Measurements from ENCODE around the gene OOSP2.

DNA sequence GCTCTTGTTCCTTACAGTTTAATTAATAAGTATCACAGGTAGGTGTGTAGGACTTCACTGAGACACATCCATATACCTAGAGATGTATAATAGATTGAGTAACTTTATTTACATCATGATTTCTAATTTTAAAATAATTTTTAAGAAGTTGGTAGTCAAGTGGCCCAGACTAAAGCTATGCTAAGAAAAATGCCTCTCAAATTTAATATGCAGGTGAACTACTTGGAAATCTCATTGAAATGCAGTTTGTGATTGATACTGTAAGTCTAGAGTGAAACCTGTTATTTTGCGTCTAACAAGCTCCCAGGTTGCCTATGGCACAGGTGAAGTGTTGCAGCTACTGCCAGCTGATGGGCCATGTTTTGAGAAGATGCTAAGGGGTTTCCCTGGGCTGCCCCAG, 23.3 kb upstream of the OOSP2 start, which contains the start of gene OOSP4B:
- TF ChIP-seq, protein P1, sequence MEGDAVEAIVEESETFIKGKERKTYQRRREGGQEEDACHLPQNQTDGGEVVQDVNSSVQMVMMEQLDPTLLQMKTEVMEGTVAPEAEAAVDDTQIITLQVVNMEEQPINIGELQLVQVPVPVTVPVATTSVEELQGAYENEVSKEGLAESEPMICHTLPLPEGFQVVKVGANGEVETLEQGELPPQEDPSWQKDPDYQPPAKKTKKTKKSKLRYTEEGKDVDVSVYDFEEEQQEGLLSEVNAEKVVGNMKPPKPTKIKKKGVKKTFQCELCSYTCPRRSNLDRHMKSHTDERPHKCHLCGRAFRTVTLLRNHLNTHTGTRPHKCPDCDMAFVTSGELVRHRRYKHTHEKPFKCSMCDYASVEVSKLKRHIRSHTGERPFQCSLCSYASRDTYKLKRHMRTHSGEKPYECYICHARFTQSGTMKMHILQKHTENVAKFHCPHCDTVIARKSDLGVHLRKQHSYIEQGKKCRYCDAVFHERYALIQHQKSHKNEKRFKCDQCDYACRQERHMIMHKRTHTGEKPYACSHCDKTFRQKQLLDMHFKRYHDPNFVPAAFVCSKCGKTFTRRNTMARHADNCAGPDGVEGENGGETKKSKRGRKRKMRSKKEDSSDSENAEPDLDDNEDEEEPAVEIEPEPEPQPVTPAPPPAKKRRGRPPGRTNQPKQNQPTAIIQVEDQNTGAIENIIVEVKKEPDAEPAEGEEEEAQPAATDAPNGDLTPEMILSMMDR (conservative IDR thresholded peaks at IDR 0.05; ENCODE audit: low read depth, low read length) = no peak
- TF ChIP-seq EZH2 (IDR thresholded peaks at IDR 0.05; ENCODE audit: borderline replicate concordance, low read depth, low read length, poor library complexity, severe bottlenecking) = no peak
